Epithelial cell of proximal tubule (primary cell): ENCODE measurements around the gene RERE. TPM values are rescaled to one million over a fixed set of nuclear protein-coding genes. Genes with fewer than 3 reads are reported as not detected.

Experiments used
- DNase-seq: peaks from one replicate; pipeline ENCODE4 v3.0.0-alpha.2; 2011; ENCODE audit warnings: low read depth
- H3K4me3 ChIP-seq: 2 replicates; pipeline ENCODE4 v1.5.1; 2011; ENCODE audit warnings: low read depth, mild to moderate bottlenecking, low read length
- CTCF ChIP-seq: conservative IDR thresholded peaks from 2 replicates; pipeline ENCODE4 v1.5.1; 2012; ENCODE audit warnings: low read depth, mild to moderate bottlenecking, low read length
- total RNA-seq: library from RNA; depleted of rRNA; stranded (reverse); fragments of >200 nt; gene quantifications from 2 replicates; pipeline ENCODE4 v1.2.3, GENCODE V29; 2015

RERE gene
- total RNA-seq, 1 donor from 2014 or later: 18.0 TPM

DNA sequence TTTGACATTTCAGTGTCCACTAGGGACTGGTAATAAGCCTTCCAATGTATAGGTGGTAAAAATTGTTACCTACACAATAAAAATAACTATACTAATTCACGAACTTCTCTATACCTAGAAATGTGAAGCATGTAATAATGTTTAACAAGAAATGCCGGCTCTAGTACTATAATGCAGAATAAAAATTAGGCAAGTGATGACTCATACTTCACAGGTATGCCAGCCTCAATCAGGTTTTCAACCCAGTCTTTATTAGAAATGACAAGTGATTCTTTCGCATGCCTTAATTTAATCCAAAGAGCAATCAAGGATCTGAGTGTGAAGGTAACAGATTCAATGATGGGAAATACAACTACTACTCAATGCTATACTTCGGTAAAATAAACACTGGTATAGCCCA lies 134.9 kb downstream of the RERE start:
- DNase-seq: no peak
- H3K4me3 ChIP-seq: no peak overlapping the region
- TF ChIP-seq CTCF: no peak

DNA sequence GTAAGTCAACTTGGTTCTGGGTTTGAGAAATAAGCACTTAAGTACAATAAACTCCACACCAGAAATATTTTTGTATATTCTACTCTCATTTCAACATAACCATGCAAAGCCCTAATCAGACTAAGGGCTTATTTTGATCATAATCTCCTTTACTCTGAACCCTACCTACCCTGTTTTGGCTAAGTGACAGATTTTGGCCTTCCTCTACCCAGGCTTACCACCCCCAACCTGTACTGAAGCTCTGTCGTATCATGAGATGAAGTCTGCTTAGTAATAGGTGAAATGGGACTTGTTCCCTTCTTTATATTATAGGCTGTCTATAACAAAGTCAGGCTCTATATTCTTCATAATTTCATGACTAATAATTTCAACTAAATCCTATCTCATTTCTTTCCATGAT lies 135.5 kb downstream of the RERE start:
- no peak for DNase-seq
- no peak overlapping the region for H3K4me3 ChIP-seq
- TF ChIP-seq CTCF: no peak

- TF ChIP-seq CTCF: no peak
- DNase-seq: no peak
- H3K4me3 ChIP-seq: peak overlapping the region; percentile 44
These were observed 136.5 kb downstream of the RERE start for GRCh38 chr1:8680664-8681650.

DNA sequence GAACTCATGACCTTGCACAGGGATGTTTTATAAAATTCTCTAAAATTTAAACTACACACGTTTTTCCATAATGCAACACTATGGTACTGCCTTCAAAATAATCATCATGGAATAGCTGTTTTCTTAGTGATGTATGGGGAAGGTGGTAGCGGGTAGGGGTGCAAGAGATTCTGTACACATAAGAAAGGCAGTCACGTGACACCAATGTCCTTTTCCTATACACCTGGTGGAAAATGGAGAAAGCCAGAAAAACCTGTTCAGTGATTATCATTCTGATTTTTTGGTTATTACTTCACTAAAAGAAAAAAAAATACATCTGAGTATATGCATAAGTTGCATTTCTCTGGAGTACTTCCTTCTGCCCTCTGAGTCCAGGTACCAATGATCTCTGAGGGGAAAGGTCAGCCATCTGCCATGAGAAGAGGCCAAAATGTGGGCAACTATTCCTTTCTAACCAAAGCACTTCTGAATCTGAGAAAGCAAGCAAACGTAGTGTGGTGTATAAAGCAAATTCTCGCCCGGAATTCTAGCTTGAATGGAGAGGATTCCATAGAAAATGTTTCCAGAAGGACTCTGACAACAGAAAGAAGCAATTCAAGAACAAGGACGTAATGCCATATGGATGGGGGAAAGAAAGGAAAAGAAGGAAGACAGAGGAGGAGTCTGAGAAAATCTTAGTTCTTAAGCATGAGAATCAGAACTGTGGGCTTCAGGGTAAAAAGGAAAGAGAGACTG lies 137.3 kb downstream of the RERE start:
- DNase-seq: no peak
- no peak for TF ChIP-seq CTCF
- H3K4me3 ChIP-seq: peak overlapping the region; percentile 44

- no peak for TF ChIP-seq CTCF
- no peak for DNase-seq
- H3K4me3 ChIP-seq: no peak overlapping the region
These were observed 138.0 kb downstream of the RERE start for GRCh38 chr1:8679395-8679800.

- TF ChIP-seq CTCF: no peak
- no peak overlapping the region for H3K4me3 ChIP-seq
- no peak for DNase-seq
These were observed 138.6 kb downstream of the RERE start for GRCh38 chr1:8678673-8679394.
